ENCODE results near the gene CYS1.
"Not testable (repeated sequence)": the region's sequence is repeated elsewhere in the genome, so short reads cannot be mapped to it uniquely, and the experiment has no call there.

The CYS1 gene

DNA sequence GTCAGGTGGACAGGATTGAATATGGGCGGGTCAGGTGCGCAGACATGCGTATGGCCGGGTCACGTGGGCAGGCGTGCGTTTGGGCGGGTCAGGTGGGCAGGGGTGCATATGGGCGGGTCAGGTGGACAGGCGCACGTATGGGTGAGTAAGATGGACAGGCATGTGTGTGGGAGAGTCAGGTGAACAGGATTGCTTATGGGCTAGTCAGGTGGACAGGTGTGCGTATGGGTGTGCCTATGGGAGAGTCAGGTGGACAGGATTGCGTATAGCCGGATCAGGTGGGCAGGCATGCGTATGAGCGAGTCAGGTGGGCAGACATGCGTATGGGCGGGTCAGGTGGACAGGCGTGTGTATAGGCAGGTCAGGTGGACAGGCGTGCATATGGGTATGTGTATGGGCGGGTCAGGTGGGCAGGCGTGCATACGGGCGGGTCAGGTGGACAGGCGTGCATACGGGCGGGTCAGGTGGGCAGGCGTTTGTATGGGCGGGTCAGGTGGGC lies 67.2 kb downstream of the CYS1 start:
- no peak for DNase-seq (ENCODE audit: extremely low read depth, low read depth)
- TF ChIP-seq, protein P1, sequence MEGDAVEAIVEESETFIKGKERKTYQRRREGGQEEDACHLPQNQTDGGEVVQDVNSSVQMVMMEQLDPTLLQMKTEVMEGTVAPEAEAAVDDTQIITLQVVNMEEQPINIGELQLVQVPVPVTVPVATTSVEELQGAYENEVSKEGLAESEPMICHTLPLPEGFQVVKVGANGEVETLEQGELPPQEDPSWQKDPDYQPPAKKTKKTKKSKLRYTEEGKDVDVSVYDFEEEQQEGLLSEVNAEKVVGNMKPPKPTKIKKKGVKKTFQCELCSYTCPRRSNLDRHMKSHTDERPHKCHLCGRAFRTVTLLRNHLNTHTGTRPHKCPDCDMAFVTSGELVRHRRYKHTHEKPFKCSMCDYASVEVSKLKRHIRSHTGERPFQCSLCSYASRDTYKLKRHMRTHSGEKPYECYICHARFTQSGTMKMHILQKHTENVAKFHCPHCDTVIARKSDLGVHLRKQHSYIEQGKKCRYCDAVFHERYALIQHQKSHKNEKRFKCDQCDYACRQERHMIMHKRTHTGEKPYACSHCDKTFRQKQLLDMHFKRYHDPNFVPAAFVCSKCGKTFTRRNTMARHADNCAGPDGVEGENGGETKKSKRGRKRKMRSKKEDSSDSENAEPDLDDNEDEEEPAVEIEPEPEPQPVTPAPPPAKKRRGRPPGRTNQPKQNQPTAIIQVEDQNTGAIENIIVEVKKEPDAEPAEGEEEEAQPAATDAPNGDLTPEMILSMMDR (IDR thresholded peaks at IDR 0.05; ENCODE audit: low read depth, low read length) = no peak

DNA sequence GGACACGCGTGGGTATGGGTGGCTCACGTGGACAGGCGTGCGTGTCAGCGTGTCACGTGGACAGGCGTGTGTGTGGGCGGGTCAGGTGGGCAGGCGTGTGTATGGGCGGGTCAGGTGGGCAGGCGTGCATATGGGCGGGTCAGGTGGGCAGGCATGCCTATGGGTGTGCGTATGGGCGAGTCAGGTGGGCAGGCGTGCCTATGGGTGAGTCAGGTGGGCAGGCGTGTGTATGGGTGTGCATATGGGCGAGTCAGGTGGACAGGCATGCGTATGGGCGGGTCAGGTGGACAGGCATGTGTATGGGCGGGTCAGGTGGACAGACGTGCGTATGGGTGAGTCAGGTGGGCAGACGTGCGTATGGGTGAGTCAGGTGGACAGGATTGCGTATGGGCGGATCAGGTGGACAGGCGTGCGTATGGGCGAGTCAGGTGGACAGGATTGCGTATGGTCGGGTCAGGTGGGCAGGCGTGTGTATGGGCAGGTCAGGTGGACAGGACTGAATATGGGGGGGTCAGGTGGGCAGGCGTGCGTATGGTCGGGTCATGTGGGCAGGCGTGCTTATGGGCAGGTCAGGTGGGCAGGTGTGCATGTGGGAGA lies 67.7 kb downstream of the CYS1 start:
- not testable (repeated sequence) for DNase-seq (ENCODE audit: extremely low read depth, low read depth)

DNA sequence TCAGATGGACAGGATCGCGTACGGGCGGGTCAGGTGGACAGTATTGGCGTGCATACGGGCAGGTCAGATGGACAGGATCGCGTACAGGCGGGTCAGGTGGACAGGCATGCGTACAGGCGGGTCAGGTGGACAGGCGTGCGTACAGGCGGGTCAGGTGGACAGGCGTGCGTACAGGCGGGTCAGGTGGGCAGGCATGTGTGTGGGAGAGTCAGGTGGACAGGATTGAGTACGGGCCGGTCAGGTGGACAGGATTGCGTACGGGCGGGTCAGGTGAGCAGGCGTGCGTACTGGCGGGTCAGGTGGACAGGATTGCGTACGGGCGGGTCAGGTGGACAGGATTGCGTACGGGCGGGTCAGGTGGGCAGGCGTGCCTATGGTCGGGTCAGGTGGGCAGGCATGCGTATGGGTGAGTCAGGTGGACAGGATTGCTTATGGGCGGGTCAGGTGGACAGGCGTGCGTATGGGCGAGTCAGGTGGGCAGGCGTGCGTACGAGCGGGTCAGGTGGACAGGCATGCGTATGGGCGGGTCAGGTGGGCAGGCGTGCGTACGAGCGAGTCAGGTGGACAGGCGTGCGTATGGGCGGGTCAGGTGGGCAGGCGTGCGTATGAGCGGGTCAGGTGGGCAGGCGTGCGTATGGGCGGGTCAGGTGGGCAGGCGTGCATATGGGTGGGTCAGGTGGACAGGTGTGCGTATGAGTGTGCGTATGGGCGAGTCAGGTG lies 68.4 kb downstream of the CYS1 start:
- not testable (repeated sequence) for DNase-seq (ENCODE audit: extremely low read depth, low read depth)

DNA sequence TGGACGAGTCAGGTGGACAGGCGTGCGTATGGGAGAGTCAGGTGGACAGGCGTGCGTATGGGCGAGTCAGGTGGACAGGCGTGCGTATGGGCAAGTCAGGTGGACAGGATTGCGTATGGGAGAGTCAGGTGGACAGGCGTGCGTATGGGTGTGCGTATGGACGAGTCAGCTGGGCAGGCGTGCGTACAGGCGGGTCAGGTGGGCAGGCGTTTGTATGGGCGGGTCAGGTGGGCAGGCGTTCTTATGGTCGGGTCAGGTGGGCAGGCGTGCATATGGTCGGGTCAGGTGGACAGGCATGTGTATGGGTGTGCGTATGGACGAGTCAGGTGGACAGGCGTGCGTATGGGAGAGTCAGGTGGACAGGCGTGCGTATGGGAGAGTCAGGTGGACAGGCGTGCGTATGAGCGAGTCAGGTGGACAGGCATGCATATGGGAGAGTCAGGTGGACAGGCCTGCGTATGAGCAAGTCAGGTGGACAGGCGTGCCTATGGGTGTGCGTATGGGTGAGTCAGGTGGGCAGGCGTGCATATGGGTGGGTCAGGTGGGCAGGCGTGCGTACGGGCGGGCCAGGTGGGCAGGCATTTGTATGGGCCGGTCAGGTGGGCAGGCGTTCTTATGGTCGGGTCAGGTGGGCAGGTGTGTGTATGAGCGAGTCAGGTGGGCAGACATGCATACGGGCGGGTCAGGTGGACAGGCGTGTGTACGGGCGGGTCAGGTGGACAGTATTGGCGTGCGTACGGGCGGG lies 69.2 kb downstream of the CYS1 start:
- DNase-seq (ENCODE audit: extremely low read depth, low read depth) = not testable (repeated sequence)

DNA sequence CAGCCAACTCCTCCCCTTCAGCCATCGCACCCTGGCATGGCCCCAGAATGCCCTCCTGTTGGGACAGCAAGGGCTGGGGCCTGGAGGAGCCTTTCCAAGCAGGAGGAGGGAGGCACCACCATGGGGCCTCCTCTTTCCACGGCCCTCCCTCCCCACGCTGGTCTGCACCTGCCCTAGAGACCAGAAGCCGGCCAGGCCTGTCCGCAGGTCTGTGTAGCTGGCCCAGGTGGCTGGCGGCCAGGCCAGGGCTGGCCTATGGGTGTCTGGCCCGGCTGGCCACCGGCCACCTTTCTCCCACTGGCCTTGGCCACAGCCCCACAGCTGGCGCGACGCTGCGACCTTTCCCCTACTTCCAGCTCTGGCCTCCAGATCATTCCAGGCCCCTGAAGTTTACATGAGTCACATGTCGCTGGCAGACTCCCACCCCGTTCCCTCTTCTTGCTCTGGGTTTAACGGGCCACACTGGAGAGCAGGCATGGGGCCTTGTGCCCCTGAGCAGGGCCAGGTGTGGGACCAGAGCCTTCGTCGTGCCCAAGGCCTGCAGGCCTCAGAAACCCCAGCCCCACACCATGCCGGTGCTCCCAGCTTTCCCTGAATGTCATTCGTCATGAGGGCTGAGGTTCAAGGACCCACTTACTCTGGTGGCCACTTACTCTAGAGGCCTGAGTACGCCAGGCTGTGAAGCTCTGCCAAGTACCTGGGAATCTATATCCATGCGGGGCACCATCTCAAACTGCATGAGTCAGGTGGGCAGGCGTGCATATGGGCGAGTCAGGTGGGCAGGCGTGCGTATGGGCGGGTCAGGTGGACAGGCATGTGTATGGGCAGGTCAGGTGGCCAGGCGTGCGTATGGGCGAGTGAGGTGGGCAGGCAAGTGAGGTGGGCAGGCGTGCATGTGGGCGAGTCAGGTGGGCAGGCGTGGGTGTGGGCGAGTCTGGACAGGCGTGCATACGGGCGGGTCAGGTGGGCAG lies 70.1 kb downstream of the CYS1 start:
- TF ChIP-seq, protein P1 (IDR thresholded peaks at IDR 0.05; ENCODE audit: low read depth, low read length) = no peak
- peak; percentile 23 for DNase-seq (ENCODE audit: extremely low read depth, low read depth)

DNA sequence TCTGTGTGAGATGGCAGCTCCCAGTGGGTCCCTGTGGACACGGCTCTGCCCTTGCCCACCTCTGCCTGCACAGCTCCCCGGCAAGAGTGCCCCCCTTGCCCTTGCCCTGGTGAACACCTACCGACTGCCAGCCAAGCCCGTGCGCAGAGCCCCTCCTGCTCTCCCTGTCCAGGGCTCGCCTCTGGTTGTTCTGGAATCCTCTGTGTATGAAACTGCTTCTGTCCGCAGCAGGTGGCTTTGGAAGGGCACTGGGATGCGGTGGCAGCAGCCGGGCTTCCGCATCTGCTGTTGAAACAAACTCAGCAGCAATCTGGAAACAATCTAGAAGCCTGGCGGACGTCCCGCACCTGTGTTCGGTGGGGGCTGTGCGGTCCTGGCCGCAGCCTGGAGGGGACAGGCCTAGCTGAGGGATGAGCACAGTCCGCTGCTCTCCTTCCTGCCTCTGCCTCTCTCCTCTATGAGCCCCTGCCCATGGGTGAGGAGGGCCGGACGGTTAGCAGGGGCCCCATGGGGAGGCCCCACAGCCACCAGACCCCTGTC lies 70.9 kb downstream of the CYS1 start:
- TF ChIP-seq, protein P1 (IDR thresholded peaks at IDR 0.05; ENCODE audit: low read depth, low read length) = no peak
- no peak for DNase-seq (ENCODE audit: extremely low read depth, low read depth)

DNA sequence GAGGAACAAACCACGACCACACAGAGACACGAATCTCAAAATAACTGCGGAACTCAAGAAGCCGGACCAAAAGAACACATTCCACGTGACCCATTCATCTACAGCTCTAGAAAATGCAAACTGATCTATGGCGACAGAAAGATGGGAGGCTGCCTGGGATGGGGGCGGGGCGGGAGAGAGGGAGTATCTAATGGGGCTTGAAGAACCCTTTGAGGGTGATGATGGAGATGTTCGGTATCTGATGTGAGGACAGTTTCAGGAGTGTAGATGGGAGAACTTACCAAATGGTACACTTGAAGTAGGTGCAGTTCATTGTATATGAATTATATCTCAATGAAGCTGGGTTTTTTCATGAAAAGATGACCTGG lies 71.4 kb downstream of the CYS1 start:
- TF ChIP-seq, protein P1 (IDR thresholded peaks at IDR 0.05; ENCODE audit: low read depth, low read length) = no peak
- no peak for DNase-seq (ENCODE audit: extremely low read depth, low read depth)
